ENCODE measurements around the gene MRPL21. TPM values are rescaled to one million over a fixed set of nuclear protein-coding genes. Genes with fewer than 3 reads are reported as not detected.

The MRPL21 gene
- total and polyA plus RNA-seq, 2 donors (not counting 1 experiment from before 2014, with no cell fraction given) = 23.8 to 35.8 TPM

- no peaks in the 10 kb centered on the region for H4K20me1 ChIP-seq (ENCODE audit: control insufficient read depth, insufficient read depth, low read length, poor library complexity, severe bottlenecking)
- ATAC-seq (ENCODE audit: low read depth) = no peak
- CTCF ChIA-PET = interaction anchor here (0.6 to 0.7 kb wide), 3 partner anchors 1040 to 1564 kb away, joined by 3 to 4 read pairs (median 3); no protein-coding TSS in a partner anchor
- H3K4me3 ChIP-seq (ENCODE audit: control extremely low read depth in 1 of 5, extremely low read depth in 1 of 5, insufficient read depth in 1 of 5, low read depth in 2 of 5, low read length in 4 of 5) = no peak overlapping the region
- POLR2A ChIA-PET = no interaction called here
- no peak overlapping the region for H3K9ac ChIP-seq (ENCODE audit: low read length)
- Mint-ChIP-seq H3K9me3 (ENCODE audit: insufficient read depth) (no peaks in the 10 kb centered on the region), H3K27me3 (no peaks in the 10 kb centered on the region), H3K4me3 (no peak overlapping the region), H3K27ac (no peak overlapping the region), H3K4me1 (no peaks in the 10 kb centered on the region)
- H3K36me3 ChIP-seq (replicated peaks in 1 of 2; ENCODE audit: control extremely low read depth in 1 of 2, control insufficient read depth in 1 of 2, extremely low read depth in 1 of 2, insufficient read depth in 2 of 2, low read length in 1 of 2) = no peaks in the 10 kb centered on the region
- H3K79me2 ChIP-seq (ENCODE audit: control insufficient read depth, insufficient read depth, low read length) = no peaks in the 10 kb centered on the region
- 93% methylated on average over 2 of the region's 5 CpGs for WGBS (ENCODE audit: insufficient coverage)
- H3K4me1 ChIP-seq (ENCODE audit: control insufficient read depth in 2 of 2, insufficient read depth in 2 of 2, low read length in 2 of 2) = no peaks in the 10 kb centered on the region
- TF ChIP-seq EZH2 (IDR thresholded peaks at IDR 0.05; ENCODE audit: borderline replicate concordance, insufficient read depth, low read depth, low read length, poor library complexity, severe bottlenecking) (no peak), CTCF (IDR thresholded peaks at IDR 0.05) (no peak)
- no peaks in the 10 kb centered on the region for H3K27me3 ChIP-seq (replicated peaks in 1 of 4; ENCODE audit: control extremely low read depth in 1 of 4, control insufficient read depth in 3 of 4, insufficient read depth in 4 of 4, low read length in 3 of 4)
- no peak overlapping the region for H3K4me2 ChIP-seq (replicated peaks; ENCODE audit: low read depth, low read length, poor library complexity, severe bottlenecking)
- no peak overlapping the region for H2AFZ ChIP-seq (ENCODE audit: insufficient read depth, low read depth, low read length, poor library complexity, severe bottlenecking)
- no peak for DNase-seq
- H3K27ac ChIP-seq (ENCODE audit: low read length in 2 of 2) = no peak overlapping the region
- no peaks in the 10 kb centered on the region for H3K9me3 ChIP-seq (ENCODE audit: control extremely low read depth in 1 of 3, control insufficient read depth in 2 of 3, insufficient read depth in 1 of 3, low read length in 2 of 3)
- intact Hi-C loops (cut with micrococcal nuclease) = no loop called here
Measured at GRCh38 chr11:68880851-68881250, 22.8 kb downstream of the MRPL21 start.

- no peak overlapping the region for H3K4me2 ChIP-seq (replicated peaks; ENCODE audit: low read depth, low read length, poor library complexity, severe bottlenecking)
- H4K20me1 ChIP-seq (ENCODE audit: control insufficient read depth, insufficient read depth, low read length, poor library complexity, severe bottlenecking) = no peaks in the 10 kb centered on the region
- no peaks in the 10 kb centered on the region for H3K36me3 ChIP-seq (replicated peaks in 1 of 2; ENCODE audit: control extremely low read depth in 1 of 2, control insufficient read depth in 1 of 2, extremely low read depth in 1 of 2, insufficient read depth in 2 of 2, low read length in 1 of 2)
- no peaks in the 10 kb centered on the region for H3K27me3 ChIP-seq (replicated peaks in 1 of 4; ENCODE audit: control extremely low read depth in 1 of 4, control insufficient read depth in 3 of 4, insufficient read depth in 4 of 4, low read length in 3 of 4)
- TF ChIP-seq CTCF (IDR thresholded peaks at IDR 0.05) (no peak), EZH2 (IDR thresholded peaks at IDR 0.05; ENCODE audit: borderline replicate concordance, insufficient read depth, low read depth, low read length, poor library complexity, severe bottlenecking) (no peak)
- no peaks in the 10 kb centered on the region for H3K27me3 Mint-ChIP-seq
- no peak overlapping the region for H3K9ac ChIP-seq (ENCODE audit: low read length)
- no peaks in the 10 kb centered on the region for H3K4me1 Mint-ChIP-seq
- DNase-seq (no peak), ATAC-seq (ENCODE audit: low read depth) (no peak)
- no peak overlapping the region for H2AFZ ChIP-seq (ENCODE audit: insufficient read depth, low read depth, low read length, poor library complexity, severe bottlenecking)
- CTCF ChIA-PET = interaction anchor here (1.1 kb wide), 1 partner anchor 580 kb away, joined by 3 read pairs; no protein-coding TSS in a partner anchor
- H3K27ac ChIP-seq (ENCODE audit: low read length in 2 of 2) = no peak overlapping the region
- POLR2A ChIA-PET = no interaction called here
- no peaks in the 10 kb centered on the region for H3K9me3 ChIP-seq (ENCODE audit: control extremely low read depth in 1 of 3, control insufficient read depth in 2 of 3, insufficient read depth in 1 of 3, low read length in 2 of 3)
- 92% methylated on average over 3 of the region's 7 CpGs for WGBS (ENCODE audit: insufficient coverage)
- no peak overlapping the region for H3K4me3 Mint-ChIP-seq
- H3K9me3 Mint-ChIP-seq (ENCODE audit: insufficient read depth) = no peaks in the 10 kb centered on the region
- no peaks in the 10 kb centered on the region for H3K4me1 ChIP-seq (ENCODE audit: control insufficient read depth in 2 of 2, insufficient read depth in 2 of 2, low read length in 2 of 2)
- H3K79me2 ChIP-seq (ENCODE audit: control insufficient read depth, insufficient read depth, low read length) = no peaks in the 10 kb centered on the region
- H3K4me3 ChIP-seq (ENCODE audit: control extremely low read depth in 1 of 5, extremely low read depth in 1 of 5, insufficient read depth in 1 of 5, low read depth in 2 of 5, low read length in 4 of 5) = no peak overlapping the region
- H3K27ac Mint-ChIP-seq = no peak overlapping the region
- intact Hi-C loops (cut with micrococcal nuclease) = no loop called here
Measured at GRCh38 chr11:68878022-68878421, 25.6 kb downstream of the MRPL21 start.
